ENCODE results near the gene C7.

C7 gene

GRCh38 chr5:40928886-40929448 is 19.7 kb downstream of the C7 start:
- DNase-seq, result no peak

DNA sequence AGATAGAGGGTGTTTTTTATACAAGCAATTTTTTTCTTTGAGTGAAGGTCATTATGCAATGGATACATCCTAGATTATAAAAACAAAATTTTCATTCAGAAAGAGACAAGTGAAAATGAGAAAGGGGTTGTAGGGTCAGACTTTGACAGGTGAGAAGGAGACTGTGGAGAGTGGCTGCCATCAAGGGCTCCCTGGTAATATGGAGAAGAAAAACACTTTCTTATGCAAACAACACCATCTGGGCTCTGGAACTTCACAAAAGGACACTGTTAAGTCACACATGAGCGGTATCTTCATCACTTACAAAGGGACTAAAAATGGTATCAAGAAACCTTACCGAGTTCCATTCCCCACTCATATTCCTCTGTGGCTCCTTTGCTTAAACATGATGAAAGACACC is 23.5 kb downstream of the C7 start:
- no peak for DNase-seq

DNA sequence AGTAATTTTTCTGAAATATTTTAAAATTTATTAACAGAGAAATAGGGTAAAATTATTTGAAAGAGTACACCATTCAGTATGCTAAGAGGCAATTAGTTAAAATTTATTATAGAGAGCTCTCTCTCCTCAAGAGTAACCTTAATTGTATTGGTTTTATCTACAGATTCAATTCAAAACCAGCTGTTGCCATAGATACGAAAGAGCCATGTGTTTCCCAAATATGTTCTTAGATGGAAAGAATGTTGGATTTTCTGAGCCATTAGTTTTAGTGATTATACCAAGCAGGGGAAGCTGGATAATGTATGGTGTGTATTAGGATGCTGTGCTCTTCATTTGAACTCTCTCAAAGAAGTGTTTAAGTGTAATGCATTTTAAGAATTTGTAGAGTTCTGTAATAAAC is 27.8 kb downstream of the C7 start:
- no peak for DNase-seq

DNA sequence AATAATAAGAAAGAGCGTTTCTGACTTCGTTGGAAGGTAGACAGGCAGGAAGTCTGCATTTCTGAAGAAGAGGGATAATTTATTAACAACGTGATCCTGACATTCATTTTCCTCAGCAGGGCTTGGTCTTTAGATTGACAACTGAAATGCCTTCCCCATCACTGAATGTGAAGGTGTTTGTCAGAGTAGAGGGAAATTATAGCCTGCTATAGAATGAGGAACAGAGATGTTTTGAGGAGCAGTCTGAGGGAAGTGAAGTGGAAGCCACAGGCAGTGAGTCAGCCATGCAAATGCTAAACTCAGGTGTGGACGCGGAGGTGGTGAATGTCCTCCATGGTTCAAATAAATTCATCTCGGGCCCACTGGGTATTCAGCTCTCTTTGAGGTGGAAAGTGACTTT is 30.5 kb downstream of the C7 start:
- DNase-seq, result no peak

DNA sequence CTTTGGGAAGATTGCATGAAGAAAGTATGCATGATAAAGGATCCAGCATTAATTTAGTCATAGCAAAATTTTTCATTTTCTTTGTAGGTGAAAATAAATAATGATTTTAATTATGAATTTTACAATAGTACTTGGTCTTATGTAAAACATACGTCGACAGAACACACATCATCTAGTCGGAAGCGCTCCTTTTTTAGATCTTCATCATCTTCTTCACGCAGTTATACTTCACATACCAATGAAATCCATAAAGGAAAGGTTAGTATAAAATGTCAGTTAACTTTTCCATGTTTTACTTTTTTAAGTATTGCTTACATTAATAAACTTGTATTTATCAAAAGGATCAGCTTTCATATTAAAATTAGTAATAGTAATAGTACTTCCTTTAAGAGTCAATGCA is 35.8 kb downstream of the C7 start:
- DNase-seq, result no peak

DNA sequence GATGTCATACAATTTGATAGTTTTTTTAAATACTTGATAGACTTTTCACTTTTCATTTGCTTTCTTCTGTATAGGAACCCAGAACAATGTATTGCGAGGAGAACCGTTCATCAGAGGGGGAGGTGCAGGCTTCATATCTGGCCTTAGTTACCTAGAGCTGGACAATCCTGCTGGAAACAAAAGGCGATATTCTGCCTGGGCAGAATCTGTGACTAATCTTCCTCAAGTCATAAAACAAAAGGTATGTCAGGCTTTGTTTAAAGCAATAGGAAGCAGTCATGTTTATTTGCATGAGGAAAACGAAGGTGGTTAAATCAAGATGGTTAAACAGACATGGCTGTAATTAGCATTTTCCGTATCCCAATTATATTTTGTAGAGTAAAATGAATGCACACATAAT is 46.0 kb downstream of the C7 start:
- no peak for DNase-seq

- no peak for DNase-seq
These were observed 47.8 kb downstream of the C7 start for GRCh38 chr5:40957048-40957447.

DNA sequence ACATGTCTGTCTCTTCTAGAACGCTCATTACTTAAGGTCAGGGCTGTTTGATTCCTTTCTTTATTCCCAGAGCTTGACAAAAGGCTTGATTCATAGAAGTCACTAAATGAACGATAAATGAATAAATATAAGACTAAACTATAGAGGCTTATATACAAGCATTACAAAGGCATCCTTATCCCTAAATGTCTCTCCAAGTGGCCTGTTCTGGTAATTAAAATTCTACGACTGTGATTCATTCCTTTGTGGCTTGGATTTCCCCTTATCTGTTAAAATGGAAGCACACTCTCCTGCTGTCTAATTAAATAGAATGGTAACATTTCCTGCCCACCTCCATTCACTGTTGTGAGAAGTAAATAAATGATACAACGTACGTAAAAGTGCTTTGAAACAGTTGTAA is 49.5 kb downstream of the C7 start:
- DNase-seq, result no peak

DNA sequence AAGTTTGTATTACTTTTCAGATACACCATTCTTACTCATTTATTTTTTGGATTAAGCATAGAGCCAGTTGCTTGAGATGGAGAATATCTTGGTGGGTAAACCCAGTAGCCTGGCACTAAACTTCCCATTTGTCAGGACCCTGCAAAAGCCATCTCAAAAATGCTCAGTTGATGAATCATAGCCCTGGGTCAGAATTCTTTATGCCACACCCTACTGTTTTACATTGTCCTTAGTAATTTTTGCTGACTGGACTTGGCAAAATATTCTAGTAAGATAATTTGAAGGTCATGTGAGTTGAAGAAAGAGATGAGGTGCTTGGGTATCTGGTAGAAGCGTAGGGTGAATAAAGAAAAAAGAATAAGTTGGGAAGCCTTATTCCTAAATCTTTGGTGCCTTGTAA is 50.7 kb downstream of the C7 start:
- no peak for DNase-seq

- no peak for DNase-seq
These were observed 53.1 kb downstream of the C7 start for GRCh38 chr5:40962207-40962955.

GRCh38 chr5:40972434-40972833 is 63.1 kb downstream of the C7 start:
- DNase-seq, result no peak

DNA sequence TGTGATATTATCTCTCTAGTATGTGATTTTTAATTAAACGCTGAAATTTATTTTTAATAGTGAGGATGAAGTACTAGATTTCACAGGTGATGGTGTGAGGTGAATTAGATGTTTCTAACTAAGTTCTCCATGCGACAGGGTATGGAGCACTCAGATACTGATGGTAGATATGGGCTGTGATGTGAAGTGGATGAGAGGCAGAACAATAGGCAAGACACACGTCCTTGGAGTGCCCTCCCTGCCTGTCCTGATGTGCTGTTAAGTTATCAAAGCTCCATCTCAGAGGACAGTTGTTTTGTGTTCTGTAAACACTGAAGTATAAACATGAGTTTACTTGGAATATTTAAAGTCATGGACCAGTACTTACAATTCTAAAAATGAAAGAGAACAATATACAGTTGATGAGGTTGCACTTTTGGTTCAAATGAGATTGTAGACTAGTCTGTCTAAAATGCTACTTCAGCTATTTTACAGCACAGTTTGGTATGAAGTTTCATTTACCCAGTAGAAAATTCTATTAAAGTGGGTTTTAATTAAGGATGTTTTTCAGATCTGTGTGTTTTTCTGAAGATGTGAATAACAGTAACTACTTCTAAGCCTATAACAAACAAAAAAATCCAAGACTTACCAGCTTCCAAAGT is 64.2 kb downstream of the C7 start:
- no peak for DNase-seq

DNA sequence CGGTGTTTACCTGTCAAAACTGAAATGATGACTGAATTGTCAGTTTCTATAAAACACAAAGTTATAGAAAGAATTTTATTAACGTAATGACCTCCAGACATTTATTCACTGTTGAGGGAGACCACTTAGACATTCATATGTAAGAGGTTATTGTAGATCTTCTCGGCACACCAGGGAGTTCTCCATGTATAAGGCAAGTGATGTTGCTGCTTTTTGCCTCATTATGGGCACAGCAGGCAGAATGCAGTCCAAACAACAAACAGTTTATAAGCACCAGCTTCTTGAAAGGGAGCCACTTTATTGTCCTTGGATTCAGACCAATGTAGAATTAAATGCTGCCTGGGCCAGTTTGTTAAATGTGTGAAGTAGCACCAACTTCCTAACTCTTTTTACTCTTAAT is 66.7 kb downstream of the C7 start:
- DNase-seq, result no peak

DNA sequence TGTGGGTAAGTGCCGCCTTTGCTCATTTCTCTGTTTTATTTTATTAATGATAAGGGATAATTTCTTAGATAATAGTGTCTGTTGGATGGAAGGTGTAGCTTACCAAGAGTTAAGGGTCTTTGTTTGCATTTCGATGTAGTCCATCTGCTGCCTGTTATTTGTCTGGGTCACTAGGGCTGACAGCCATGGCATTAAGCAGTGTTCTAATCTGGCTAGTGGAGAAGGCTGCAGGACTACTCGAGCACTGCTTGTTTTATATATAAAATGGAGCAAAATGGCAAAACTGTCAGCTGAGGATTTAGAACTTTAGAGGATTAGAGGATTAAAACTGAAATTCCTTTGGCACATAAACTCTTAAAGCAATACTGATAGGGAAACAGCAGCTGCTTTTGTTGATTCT is 67.5 kb downstream of the C7 start:
- no peak for DNase-seq

- no peak for DNase-seq
These were observed 72.1 kb downstream of the C7 start for GRCh38 chr5:40981420-40981819.

- DNase-seq, result no peak
These were observed 74.5 kb downstream of the C7 start for GRCh38 chr5:40983781-40984180.

GRCh38 chr5:40984884-40985283 is 75.6 kb downstream of the C7 start:
- DNase-seq, result no peak

DNA sequence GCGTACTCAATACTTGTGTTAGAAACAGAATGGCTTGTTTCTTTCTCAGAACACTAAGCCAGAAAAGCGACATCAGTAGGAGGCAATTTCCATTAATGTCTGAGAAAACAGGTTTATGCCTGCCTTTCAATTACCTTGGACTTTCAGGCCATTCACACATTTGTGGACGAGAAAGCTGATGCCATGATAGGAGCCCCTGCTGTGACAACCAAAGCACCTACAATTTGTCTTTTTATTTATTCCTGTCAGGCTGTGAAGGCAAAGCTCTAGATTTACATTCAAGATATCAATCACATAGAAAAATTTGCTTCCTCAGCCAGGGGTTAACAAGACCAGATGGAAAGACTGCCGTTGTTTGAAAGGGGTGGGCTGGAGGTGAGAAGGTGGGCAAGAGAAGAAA is 76.2 kb downstream of the C7 start:
- peak; percentile 29 for DNase-seq

DNA sequence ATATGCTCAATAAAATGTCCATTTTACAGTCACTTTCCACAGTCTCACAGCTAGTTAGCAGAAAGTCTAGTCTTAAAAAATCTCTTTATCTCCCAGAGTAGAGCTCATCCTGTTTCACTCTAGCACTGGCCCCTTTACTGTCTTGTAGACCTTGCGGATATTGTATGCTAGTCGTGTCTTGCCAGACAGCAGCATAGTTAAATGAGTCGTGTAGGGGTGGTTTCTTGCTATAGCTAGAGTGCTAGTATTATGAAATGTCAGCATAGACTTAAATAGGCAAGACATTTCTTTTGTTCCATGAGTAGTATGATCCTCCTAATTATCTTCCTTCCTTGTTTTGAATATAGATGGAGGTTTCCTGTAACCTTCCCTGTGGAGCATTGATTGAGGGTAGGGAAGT is 77.4 kb downstream of the C7 start:
- no peak for DNase-seq

DNA sequence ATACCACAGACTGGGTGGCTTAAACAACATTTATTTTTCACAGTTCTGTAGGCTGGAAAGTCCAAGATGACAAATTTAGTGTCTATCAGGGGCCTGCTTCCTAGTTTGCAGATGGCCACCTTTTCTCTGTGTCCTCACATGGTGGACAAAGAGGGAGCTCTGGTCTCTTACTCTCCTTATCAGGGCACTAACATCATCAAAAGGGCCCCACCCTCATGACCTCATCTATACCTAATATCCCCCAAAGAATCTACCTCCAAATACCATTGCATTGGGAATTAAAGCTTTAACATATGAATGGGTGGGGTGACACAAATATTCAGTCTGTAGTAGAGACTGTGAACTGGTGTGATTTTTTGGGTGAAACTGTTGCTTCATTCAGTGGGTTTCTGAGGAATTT is 78.1 kb downstream of the C7 start:
- no peak for DNase-seq

GRCh38 chr5:40988746-40989510 is 79.6 kb downstream of the C7 start:
- DNase-seq, result no peak

- no peak for DNase-seq
These were observed 82.1 kb downstream of the C7 start for GRCh38 chr5:40991168-40991980.

DNA sequence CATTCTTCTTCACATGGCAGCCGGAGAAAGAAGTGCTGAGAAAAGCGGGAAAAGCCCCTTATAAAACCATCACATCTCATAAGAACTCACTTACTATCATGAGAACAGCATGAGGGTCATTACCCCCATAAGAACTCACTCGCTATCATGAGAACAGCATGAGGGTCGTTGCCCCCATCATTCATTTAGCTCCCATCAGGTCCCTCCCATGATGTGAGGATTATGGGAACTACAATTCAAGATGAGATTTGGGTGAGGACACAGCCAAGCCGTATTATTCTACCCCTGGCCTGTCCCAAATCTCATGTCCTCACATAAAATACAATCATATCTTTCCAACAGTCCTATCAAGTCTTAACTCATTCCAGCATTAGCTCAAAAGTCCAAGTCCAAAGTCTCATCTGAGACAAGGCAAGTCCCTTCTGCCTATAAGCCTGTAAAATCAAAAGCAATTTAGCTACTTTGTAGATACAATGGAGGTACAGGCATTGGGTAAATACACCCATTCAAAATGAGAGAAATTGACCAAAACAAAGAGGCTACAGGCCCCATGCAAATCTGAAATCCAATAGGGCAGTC is 82.8 kb downstream of the C7 start:
- no peak for DNase-seq

Data from NCI-H146 (cell line).